Tibial nerve (tissue), 4 donors: ENCODE measurements around the gene CAMK2B. TPM values are rescaled to one million over a fixed set of nuclear protein-coding genes. Genes with fewer than 3 reads are reported as not detected.

Experiments used
- DNase-seq, 2 donors: peaks; one replicate each; pipeline ENCODE4 v3.0.0-alpha.2; 2019; ENCODE audit warnings: low spot score in 2 of 2
- H3K27ac ChIP-seq, 4 donors: fragments of 200-600 bp; sonication (generic) in 3 of 4; one replicate each; pipeline ENCODE4 v1.5.1; 2017 to 2019; ENCODE audit warnings: mild to moderate bottlenecking in 1 of 4
- H3K27me3 ChIP-seq, 2 donors: fragments of 200-600 bp; sonication (generic) in 1 of 2; one replicate each; pipeline versions ENCODE4 v1.5.1 to v1.6.0; 2017 to 2019
- H3K36me3 ChIP-seq, 3 donors: fragments of 200-600 bp; sonication (generic); one replicate each; pipeline ENCODE4 v1.5.1; 2018 to 2019
- H3K4me1 ChIP-seq, 4 donors: fragments of 200-600 bp; sonication (generic) in 3 of 4; one replicate each; pipeline ENCODE4 v1.5.1; 2017 to 2019
- H3K4me3 ChIP-seq, 4 donors: fragments of 200-600 bp; sonication (generic) in 3 of 4; one replicate each; pipeline ENCODE4 v1.5.1; 2017 to 2019; ENCODE audit warnings: mild to moderate bottlenecking in 1 of 4, moderate library complexity in 1 of 4
- H3K9me3 ChIP-seq, 4 donors: fragments of 200-600 bp; sonication (generic) in 3 of 4; one replicate each; pipeline ENCODE4 v1.5.1; 2017 to 2019
- EP300 ChIP-seq, 2 donors: sonication (generic); formaldehyde crosslinking; IDR thresholded peaks; one replicate each; pipeline ENCODE4 v1.6.1; 2017; ENCODE audit warnings: antibody characterized with exemption in 2 of 2, mild to moderate bottlenecking in 1 of 2
- POLR2A ChIP-seq, 2 donors: fragments of 450-650 bp; IDR thresholded peaks; one replicate each; pipeline ENCODE4 v1.6.1; 2017; ENCODE audit warnings: antibody characterized with exemption in 2 of 2, mild to moderate bottlenecking in 2 of 2, moderate library complexity in 2 of 2
- WGBS, 2 donors: methylation state at CpG; one replicate each; pipeline ENCODE4 v1.1.5; 2018; 5-methylcytosine and 5-hydroxymethylcytosine counted together
- total RNA-seq, 4 donors: library from RNA; depleted of rRNA; stranded (reverse); fragments of >200 nt; gene quantifications; one replicate each; pipeline ENCODE4 v1.1.0, GENCODE V29; 2016
- TF ChIP-seq, protein P1 (sequence below), 5 experiments: fragments of 200-600 bp in 3 of 5; fragments of 450-650 bp in 2 of 5; sonication (generic) in 3 of 5; IDR thresholded peaks; one replicate each; pipeline ENCODE4 v1.5.1; 2016 to 2019; ENCODE audit warnings: antibody characterized with exemption in 5 of 5, mild to moderate bottlenecking in 3 of 5, moderate library complexity in 2 of 5

The CAMK2B gene
- total RNA-seq, 4 donors from 2014 or later, result 9.0 to 14.7 (median 10.9) TPM

DNA sequence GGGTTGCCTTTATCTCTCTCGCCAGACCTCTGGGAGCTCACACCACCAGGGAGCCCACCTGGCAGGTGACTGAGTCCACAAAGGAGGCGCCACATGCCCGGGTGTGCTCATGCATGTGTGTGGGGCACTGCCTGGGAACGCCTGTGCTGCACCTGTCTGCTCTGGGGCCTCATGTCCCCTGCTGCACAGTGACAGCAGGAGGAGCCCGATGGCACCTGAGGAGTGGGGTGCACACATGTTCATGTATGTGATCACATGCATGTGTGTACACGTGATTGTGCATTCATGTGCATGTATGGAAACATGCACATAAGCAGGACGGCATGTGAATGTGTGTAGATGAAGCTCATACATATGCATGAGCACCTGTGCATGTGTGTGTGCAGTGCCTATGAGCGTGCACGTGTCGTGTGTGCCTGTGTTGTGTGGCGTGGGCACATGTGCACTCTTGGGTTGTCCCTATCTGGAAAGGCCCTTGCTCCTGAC, 102.6 kb downstream of the CAMK2B start:
- peaks cover 0 to 11% (median 0%) of the 10 kb centered on the region in 4 donors for H3K9me3 ChIP-seq
- no peak overlapping the region for H3K27ac ChIP-seq
- WGBS, 2 donors, result 87 to 92% methylated on average over 5 to 8 of the region's 11 CpGs
- no peak overlapping the region for H3K4me3 ChIP-seq
- H3K27me3 ChIP-seq, result peaks cover 0 to 21% of the 10 kb centered on the region in 2 donors
- peaks cover 0 to 10% (median 0%) of the 10 kb centered on the region in 3 donors for H3K36me3 ChIP-seq
- no peak for DNase-seq
- TF ChIP-seq EP300 (IDR thresholded peaks at IDR 0.05) (no peak), POLR2A (IDR thresholded peaks at IDR 0.05) (no peak)
- TF ChIP-seq, protein P1, sequence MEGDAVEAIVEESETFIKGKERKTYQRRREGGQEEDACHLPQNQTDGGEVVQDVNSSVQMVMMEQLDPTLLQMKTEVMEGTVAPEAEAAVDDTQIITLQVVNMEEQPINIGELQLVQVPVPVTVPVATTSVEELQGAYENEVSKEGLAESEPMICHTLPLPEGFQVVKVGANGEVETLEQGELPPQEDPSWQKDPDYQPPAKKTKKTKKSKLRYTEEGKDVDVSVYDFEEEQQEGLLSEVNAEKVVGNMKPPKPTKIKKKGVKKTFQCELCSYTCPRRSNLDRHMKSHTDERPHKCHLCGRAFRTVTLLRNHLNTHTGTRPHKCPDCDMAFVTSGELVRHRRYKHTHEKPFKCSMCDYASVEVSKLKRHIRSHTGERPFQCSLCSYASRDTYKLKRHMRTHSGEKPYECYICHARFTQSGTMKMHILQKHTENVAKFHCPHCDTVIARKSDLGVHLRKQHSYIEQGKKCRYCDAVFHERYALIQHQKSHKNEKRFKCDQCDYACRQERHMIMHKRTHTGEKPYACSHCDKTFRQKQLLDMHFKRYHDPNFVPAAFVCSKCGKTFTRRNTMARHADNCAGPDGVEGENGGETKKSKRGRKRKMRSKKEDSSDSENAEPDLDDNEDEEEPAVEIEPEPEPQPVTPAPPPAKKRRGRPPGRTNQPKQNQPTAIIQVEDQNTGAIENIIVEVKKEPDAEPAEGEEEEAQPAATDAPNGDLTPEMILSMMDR (IDR thresholded peaks at IDR 0.05), result no peak
- H3K4me1 ChIP-seq, result no peaks in the 10 kb centered on the region

DNA sequence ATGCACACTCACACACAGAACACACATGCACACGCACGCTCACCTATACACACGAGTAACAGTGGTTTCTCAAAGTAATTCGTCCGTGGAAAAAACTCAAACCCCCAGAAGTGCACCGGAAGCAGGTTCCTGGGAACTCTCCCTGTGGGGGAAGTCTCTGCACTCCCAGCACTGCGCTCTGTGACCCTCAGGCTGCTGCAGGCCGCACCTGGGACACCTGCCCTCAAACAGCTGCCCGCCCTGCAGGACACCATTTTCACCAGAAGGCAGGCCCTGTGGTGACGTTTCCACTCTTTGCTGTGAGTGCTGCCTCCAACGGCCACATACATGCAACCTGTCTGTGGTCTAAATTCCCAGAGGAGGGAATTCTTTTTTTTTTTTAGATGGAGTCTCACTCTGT, 103.3 kb downstream of the CAMK2B start:
- peaks cover 0 to 11% (median 0%) of the 10 kb centered on the region in 4 donors for H3K9me3 ChIP-seq
- DNase-seq, result no peak
- no peaks in the 10 kb centered on the region for H3K4me1 ChIP-seq
- peaks cover 0 to 21% of the 10 kb centered on the region in 2 donors for H3K27me3 ChIP-seq
- H3K4me3 ChIP-seq, result no peak overlapping the region
- TF ChIP-seq, protein P1 (IDR thresholded peaks at IDR 0.05), result no peak
- no peak for TF ChIP-seq POLR2A (IDR thresholded peaks at IDR 0.05)
- no peak for TF ChIP-seq EP300 (IDR thresholded peaks at IDR 0.05)
- peaks cover 0 to 10% (median 0%) of the 10 kb centered on the region in 3 donors for H3K36me3 ChIP-seq
- no peak overlapping the region for H3K27ac ChIP-seq
- 79 to 86% methylated on average over 11 of the region's 11 CpGs for WGBS, 2 donors

DNA sequence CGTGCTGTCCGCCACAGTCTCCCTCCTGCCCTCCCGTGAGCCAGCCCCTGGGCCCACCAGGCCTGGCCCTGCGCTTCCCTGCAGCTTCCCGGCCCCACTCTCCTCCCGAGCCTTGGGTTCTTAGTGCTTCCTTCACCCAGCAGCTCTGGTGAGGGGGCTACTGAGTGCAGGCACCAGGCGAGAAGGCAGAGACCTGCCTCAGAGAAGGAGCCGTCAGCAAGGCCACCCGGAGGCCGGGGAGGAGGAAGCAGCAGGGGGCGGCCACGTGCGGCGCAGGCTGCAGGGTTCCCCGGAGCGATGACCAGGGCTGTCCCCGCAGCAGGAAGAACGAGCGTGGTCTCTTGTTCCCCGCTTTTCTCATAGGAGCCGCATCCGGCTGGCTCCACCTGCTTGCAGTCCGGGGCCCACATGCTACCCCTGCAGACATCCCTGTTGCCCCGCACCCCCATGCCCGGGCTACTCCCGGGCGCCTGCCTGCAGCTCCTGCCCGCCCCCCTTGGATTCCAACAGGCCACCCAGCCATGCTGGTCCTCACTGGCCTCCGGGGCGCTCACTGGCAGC, 104.1 kb downstream of the CAMK2B start:
- no peaks in the 10 kb centered on the region for H3K4me1 ChIP-seq
- no peak overlapping the region for H3K27ac ChIP-seq
- no peak for DNase-seq
- peaks cover 0 to 11% (median 0%) of the 10 kb centered on the region in 4 donors for H3K9me3 ChIP-seq
- peaks cover 0 to 10% (median 0%) of the 10 kb centered on the region in 3 donors for H3K36me3 ChIP-seq
- peaks cover 0 to 20% of the 10 kb centered on the region in 2 donors for H3K27me3 ChIP-seq
- WGBS, 2 donors, result 47 to 49% methylated on average over 17 to 25 of the region's 30 CpGs
- TF ChIP-seq, protein P1 (IDR thresholded peaks at IDR 0.05), result no peak
- TF ChIP-seq POLR2A (IDR thresholded peaks at IDR 0.05) (no peak), EP300 (IDR thresholded peaks at IDR 0.05) (no peak)
- H3K4me3 ChIP-seq, result no peak overlapping the region

DNA sequence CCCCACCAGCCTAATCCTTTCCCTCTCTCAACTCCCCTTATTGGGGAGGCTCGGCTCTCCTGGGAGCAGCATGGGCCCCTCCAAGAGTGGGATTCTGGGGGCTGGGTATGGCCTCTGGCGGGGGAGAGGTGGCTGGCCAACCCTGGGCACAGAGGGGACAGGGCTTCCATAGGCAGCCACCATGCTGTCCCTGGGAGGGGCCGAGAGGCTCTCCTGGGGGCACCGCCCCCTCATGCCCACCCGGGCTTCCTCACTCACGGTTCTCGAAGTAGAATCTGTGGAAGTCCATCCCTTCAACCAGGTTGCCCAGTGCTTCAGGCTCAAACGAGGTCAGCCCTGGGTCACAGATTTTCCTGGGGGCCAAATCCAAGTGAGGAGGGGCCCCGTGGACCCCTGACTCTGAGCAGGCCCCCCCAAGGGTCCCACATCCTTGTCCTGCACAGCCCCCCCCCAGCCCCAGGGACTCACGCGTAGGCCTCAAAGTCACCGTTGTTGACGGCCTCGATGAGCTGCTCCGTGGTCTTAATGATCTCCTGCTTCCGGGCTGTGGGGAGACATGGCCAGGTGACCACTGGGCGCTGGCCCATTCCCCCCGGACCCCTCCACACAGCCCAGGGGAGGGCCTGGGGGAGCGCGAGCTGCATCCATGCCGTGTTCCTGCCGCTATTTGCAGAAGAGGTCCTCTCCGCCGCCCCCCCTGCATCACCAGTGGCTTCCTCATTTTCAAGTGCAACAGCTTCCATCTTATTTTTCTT, 104.9 kb downstream of the CAMK2B start:
- Histone ChIP-seq H3K9me3 (peaks cover 0 to 11% (median 0%) of the 10 kb centered on the region in 4 donors), H3K27ac (no peak overlapping the region), H3K36me3 (peaks cover 0 to 10% (median 0%) of the 10 kb centered on the region in 3 donors), H3K4me1 (no peaks in the 10 kb centered on the region), H3K4me3 (no peak overlapping the region), H3K27me3 (peaks cover 0 to 12% of the 10 kb centered on the region in 2 donors)
- peak in 1 of 2 donors; percentile 7 for DNase-seq
- WGBS, 2 donors, result 87 to 91% methylated on average over 16 to 21 of the region's 24 CpGs
- TF ChIP-seq, protein P1 (IDR thresholded peaks at IDR 0.05), result no peak
- TF ChIP-seq POLR2A (IDR thresholded peaks at IDR 0.05) (no peak), EP300 (IDR thresholded peaks at IDR 0.05) (no peak)

DNA sequence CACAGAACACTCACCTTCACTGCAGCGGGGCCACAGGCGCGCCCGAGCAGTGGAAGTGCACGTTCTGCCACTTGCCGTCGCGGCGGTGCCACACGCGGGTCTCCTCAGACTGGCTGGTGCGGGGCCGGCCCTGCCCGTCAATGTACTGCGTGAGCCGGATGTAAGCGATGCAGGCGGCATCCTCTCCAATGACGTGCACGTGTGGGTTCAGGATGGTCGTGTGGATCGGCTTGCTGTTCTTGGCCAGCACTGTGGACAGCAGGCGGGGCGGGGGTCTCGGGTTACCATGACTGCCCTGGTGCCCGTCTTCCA, 105.4 kb downstream of the CAMK2B start:
- H3K9me3 ChIP-seq, result peaks cover 0 to 11% (median 0%) of the 10 kb centered on the region in 4 donors
- peak in 1 of 2 donors; percentile 6 for DNase-seq
- H3K4me3 ChIP-seq, result no peak overlapping the region
- WGBS, 2 donors, result 93 to 94% methylated on average over 24 to 26 of the region's 26 CpGs
- no peak for TF ChIP-seq EP300 (IDR thresholded peaks at IDR 0.05)
- TF ChIP-seq, protein P1 (IDR thresholded peaks at IDR 0.05), result no peak
- TF ChIP-seq POLR2A (IDR thresholded peaks at IDR 0.05), result no peak
- H3K4me1 ChIP-seq, result no peaks in the 10 kb centered on the region
- H3K36me3 ChIP-seq, result peaks cover 0 to 10% (median 0%) of the 10 kb centered on the region in 3 donors
- peaks cover 0 to 7% of the 10 kb centered on the region in 2 donors for H3K27me3 ChIP-seq
- no peak overlapping the region for H3K27ac ChIP-seq
